Astrocyte (in vitro differentiated cells and primary cell): ENCODE measurements around the gene EFNA5.

ENCODE experiments used
- EZH2 ChIP-seq: IDR thresholded peaks from 2 replicates; pipeline ENCODE4 v1.6.1; 2012; ENCODE audit warnings: mild to moderate bottlenecking, low read length, inconsistent platforms; ENCODE audit not compliant: insufficient read depth
- TF ChIP-seq, protein P1 (sequence below): IDR thresholded peaks from 2 replicates; pipeline ENCODE4 v1.5.1; 2011; ENCODE audit warnings: low read depth, mild to moderate bottlenecking, inconsistent platforms, low read length, moderate library complexity; ENCODE audit not compliant: insufficient read depth

GRCh38 chr5:107395632-107396350 lies 274.9 kb downstream of the EFNA5 start:
- TF ChIP-seq, protein P1, sequence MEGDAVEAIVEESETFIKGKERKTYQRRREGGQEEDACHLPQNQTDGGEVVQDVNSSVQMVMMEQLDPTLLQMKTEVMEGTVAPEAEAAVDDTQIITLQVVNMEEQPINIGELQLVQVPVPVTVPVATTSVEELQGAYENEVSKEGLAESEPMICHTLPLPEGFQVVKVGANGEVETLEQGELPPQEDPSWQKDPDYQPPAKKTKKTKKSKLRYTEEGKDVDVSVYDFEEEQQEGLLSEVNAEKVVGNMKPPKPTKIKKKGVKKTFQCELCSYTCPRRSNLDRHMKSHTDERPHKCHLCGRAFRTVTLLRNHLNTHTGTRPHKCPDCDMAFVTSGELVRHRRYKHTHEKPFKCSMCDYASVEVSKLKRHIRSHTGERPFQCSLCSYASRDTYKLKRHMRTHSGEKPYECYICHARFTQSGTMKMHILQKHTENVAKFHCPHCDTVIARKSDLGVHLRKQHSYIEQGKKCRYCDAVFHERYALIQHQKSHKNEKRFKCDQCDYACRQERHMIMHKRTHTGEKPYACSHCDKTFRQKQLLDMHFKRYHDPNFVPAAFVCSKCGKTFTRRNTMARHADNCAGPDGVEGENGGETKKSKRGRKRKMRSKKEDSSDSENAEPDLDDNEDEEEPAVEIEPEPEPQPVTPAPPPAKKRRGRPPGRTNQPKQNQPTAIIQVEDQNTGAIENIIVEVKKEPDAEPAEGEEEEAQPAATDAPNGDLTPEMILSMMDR: no peak
- no peak for TF ChIP-seq EZH2
